Ovary (tissue), 9 donors: ENCODE data around the gene CCSER2. TPM values are rescaled to one million over a fixed set of nuclear protein-coding genes. Genes with fewer than 3 reads are reported as not detected.

Experiments
- DNase-seq, 5 donors: peaks; one replicate each; pipeline ENCODE4 v3.0.0-alpha.2; 2019 to 2020
- H3K27ac ChIP-seq, 2 donors: fragments of 200-600 bp; one replicate each; pipeline versions ENCODE4 v1.5.1 to v1.8.0; 2019 to 2022
- H3K27me3 ChIP-seq: fragments of 200-600 bp; one replicate; pipeline ENCODE4 v1.8.0; 2022
- H3K36me3 ChIP-seq: fragments of 200-600 bp; sonication (generic); one replicate; pipeline ENCODE4 v1.5.1; 2019
- H3K4me1 ChIP-seq: one replicate; pipeline ENCODE4 v1.8.1; 2013; ENCODE audit warnings: mild to moderate bottlenecking, moderate library complexity; ENCODE audit not compliant: insufficient read depth
- H3K4me3 ChIP-seq: fragments of 200-600 bp; sonication (generic); one replicate; pipeline ENCODE4 v1.5.1; 2017
- H3K9me3 ChIP-seq, 2 donors: fragments of 200-600 bp in 1 of 2; sonication (generic) in 1 of 2; one replicate each; pipeline versions ENCODE4 v1.5.1 to v1.8.1; 2013 to 2019; ENCODE audit warnings: mild to moderate bottlenecking in 1 of 2, moderate library complexity in 1 of 2
- CTCF ChIP-seq, 3 donors: fragments of 450-650 bp in 2 of 3; fragments of 200-600 bp in 1 of 3; IDR thresholded peaks; one replicate each; pipeline versions ENCODE4 v1.5.1 to v1.8.0; 2016 to 2022; ENCODE audit warnings: antibody characterized with exemption in 3 of 3, mild to moderate bottlenecking in 1 of 3
- EP300 ChIP-seq: sonication (generic); formaldehyde crosslinking; IDR thresholded peaks from one replicate; pipeline ENCODE4 v1.6.1; 2017; ENCODE audit warnings: antibody characterized with exemption
- POLR2A ChIP-seq: fragments of 450-650 bp; IDR thresholded peaks from one replicate; pipeline ENCODE4 v1.6.1; 2017; ENCODE audit warnings: antibody characterized with exemption, mild to moderate bottlenecking, moderate library complexity
- WGBS, 3 donors: extraction: QIAGEN DNeasy Blood & Tissue Kit in 1 of 3; methylation state at CpG; one replicate each; pipeline versions ENCODE4 v1.1.5 to v1.1.7; 2013 to 2017; 5-methylcytosine and 5-hydroxymethylcytosine counted together
- intact Hi-C, 4 donors: fragments of 100-400 bp; cut with DNase I; formaldehyde crosslinking; loops; one replicate each; pipeline versions ENCODE4 v1.11.0 to v1.15.1; 2022 to 2023
- polyA plus RNA-seq, 2 donors: library from polyadenylated mRNA; stranded (reverse); fragments of 200-250 nt in 1 of 2; fragments of 350-450 nt in 1 of 2; fragmentation: Illumina TruSeq in 1 of 2; extraction: RNeasy Lipid Tissue Mini Kit (QIAGEN cat#74804) in 1 of 2; gene quantifications; one replicate each; pipeline ENCODE4 v1.2.3, GENCODE V29; 2013 to 2014
- total RNA-seq, 7 donors: library from RNA; depleted of rRNA in 2 of 7; stranded (reverse); fragments of >200 nt in 2 of 7; fragmentation: NEBNext Ultra II Directional in 3 of 7; extraction: Animal tissue kit (Norgen Biotek cat#: 25700) in 3 of 7; gene quantifications; one replicate each; pipeline versions ENCODE4 v1.1.0 to v1.2.4, GENCODE V29; 2016 to 2023
- donor health status: DM: no; HTN: no; CAD: no; lungs with moderate emphysema.
- donor health status: DM: no; HTN: no; CAD: no.
- donor health status: Bipolar disorder and iron deficiency.
- donor health status: DM: yes; HTN: yes; CAD: no.
- donor health status: DM: no; HTN: no; CAD: no.
- donor health status: DM: yes; HTN: yes; CAD: no.

Gene CCSER2
- total and polyA plus RNA-seq, 9 donors, result 12.2 to 86.3 (median 50.7) TPM

GRCh38 chr10:84550756-84551436 is 222.5 kb downstream of the CCSER2 start:
- Histone ChIP-seq H3K27ac (no peak overlapping the region), H3K36me3 (no peaks in the 10 kb centered on the region), H3K27me3 (no peaks in the 10 kb centered on the region), H3K4me3 (no peak overlapping the region), H3K9me3 (no peaks in the 10 kb centered on the region), H3K4me1 (no peaks in the 10 kb centered on the region)
- WGBS, 3 donors, result 77 to 85% (median 84%) methylated on average over 5 of the region's 5 CpGs
- TF ChIP-seq EP300 (no peak), POLR2A (no peak), CTCF (IDR thresholded peaks at IDR 0.05) (no peak)
- no peak for DNase-seq
- intact Hi-C loops, result no loop called here

- no peak for DNase-seq
- no peaks in the 10 kb centered on the region for H3K4me1 ChIP-seq
- TF ChIP-seq POLR2A, result no peak
- no peak for TF ChIP-seq EP300
- no peak for TF ChIP-seq CTCF (IDR thresholded peaks at IDR 0.05)
- WGBS, 3 donors, result 84 to 90% (median 86%) methylated on average over 6 of the region's 6 CpGs
- H3K36me3 ChIP-seq, result no peaks in the 10 kb centered on the region
- H3K4me3 ChIP-seq, result no peak overlapping the region
- no peaks in the 10 kb centered on the region for H3K27me3 ChIP-seq
- intact Hi-C loops, result no loop called here
- no peaks in the 10 kb centered on the region for H3K9me3 ChIP-seq
- no peak overlapping the region for H3K27ac ChIP-seq
Measured at GRCh38 chr10:84551437-84552120, 223.2 kb downstream of the CCSER2 start.

- TF ChIP-seq CTCF (IDR thresholded peaks at IDR 0.05), result no peak
- 57 to 73% (median 57%) methylated on average over 3 of the region's 3 CpGs for WGBS, 3 donors
Measured at GRCh38 chr10:84552478-84552877, 224.1 kb downstream of the CCSER2 start.

GRCh38 chr10:84562592-84562991 is 234.2 kb downstream of the CCSER2 start:
- no peak for TF ChIP-seq EP300
- TF ChIP-seq POLR2A, result no peak
- TF ChIP-seq CTCF (IDR thresholded peaks at IDR 0.05), result no peak
- 82 to 86% (median 86%) methylated on average over 6 of the region's 6 CpGs for WGBS, 3 donors

More at GRCh38 chr10:84552478-84552877, 224.1 kb downstream of the CCSER2 start:
- no peak overlapping the region for H3K27ac ChIP-seq
- no peaks in the 10 kb centered on the region for H3K36me3 ChIP-seq
- H3K9me3 ChIP-seq, result no peaks in the 10 kb centered on the region
- H3K4me3 ChIP-seq, result no peak overlapping the region
- intact Hi-C loops, result no loop called here
- no peak for DNase-seq
- no peaks in the 10 kb centered on the region for H3K4me1 ChIP-seq
- H3K27me3 ChIP-seq, result no peaks in the 10 kb centered on the region

More at GRCh38 chr10:84562592-84562991, 234.2 kb downstream of the CCSER2 start:
- no peaks in the 10 kb centered on the region for H3K36me3 ChIP-seq
- no peaks in the 10 kb centered on the region for H3K9me3 ChIP-seq
- intact Hi-C loops, result no loop called here
- no peaks in the 10 kb centered on the region for H3K27me3 ChIP-seq
- H3K4me1 ChIP-seq, result no peaks in the 10 kb centered on the region
- no peak overlapping the region for H3K27ac ChIP-seq
- no peak for DNase-seq
- H3K4me3 ChIP-seq, result no peak overlapping the region
